G401.6 (cell line): ENCODE measurements around the gene TRIM64.
"Not testable (repeated sequence)": the region's sequence is repeated elsewhere in the genome, so short reads cannot be mapped to it uniquely, and the experiment has no call there.

Experiments
- FAIRE-seq: peaks from 2 replicates; lab custom pipeline; 2012; peaks lifted over from hg19 to GRCh38; lab: Jason Lieb, UNC

TRIM64 gene, protein sequence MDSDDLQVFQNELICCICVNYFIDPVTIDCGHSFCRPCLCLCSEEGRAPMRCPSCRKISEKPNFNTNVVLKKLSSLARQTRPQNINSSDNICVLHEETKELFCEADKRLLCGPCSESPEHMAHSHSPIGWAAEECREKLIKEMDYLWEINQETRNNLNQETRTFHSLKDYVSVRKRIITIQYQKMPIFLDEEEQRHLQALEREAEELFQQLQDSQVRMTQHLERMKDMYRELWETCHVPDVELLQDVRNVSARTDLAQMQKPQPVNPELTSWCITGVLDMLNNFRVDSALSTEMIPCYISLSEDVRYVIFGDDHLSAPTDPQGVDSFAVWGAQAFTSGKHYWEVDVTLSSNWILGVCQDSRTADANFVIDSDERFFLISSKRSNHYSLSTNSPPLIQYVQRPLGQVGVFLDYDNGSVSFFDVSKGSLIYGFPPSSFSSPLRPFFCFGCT

DNA sequence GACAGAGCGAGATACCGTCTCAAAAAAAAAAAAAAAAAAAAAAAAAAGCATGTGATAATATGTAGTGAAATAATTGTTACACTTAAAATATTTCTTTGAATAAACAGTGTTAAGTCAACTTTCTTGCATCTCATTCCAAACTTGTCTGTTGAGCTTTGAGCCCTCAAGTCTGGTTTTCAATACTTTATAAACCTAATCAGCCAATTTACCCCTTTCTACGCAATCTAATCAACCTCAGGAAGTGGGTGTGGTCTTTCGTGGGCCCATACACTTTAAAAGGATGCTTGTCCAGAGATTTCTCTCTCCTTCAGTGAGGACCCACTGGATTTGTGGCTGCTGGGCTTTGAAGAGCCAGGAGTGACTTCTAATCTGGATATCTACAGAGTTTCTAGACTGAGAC lies at the start of gene TRIM64:
TRIM64 (plus strand) TSS at position 301 of the 400 bp plus-strand sequence. CDS start 2,467 bp downstream, outside the sequence.
- not testable (repeated sequence) for FAIRE-seq

DNA sequence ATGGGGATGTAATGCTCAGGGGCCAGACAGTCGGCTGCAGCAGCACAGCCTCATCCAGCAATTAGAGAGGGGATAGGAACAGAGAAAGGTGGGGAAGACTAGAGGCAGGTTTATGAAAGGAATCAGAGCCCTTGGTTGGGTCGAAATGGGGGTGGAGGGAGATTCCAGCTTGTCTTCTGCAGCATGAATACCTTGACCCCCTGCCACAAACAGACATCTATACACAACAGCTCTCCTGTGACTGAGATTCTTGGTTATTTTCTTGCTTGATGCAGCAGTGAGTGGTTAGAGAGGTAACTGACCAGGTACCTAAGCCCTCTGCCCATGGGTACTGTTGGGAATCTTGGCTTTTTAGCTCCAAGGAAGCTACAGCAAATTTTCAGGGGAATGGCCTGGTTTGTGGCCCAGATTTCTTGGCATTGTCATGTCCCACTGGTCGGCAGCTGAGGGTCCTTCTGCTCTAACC lies 43.6 kb upstream of the TRIM64 start, which contains the start of gene TRIM49D1:
TRIM49D1 (minus strand) TSS at position 51 of the 466 bp plus-strand sequence. CDS start 4,535 bp downstream, outside the sequence.
- no peak for FAIRE-seq

DNA sequence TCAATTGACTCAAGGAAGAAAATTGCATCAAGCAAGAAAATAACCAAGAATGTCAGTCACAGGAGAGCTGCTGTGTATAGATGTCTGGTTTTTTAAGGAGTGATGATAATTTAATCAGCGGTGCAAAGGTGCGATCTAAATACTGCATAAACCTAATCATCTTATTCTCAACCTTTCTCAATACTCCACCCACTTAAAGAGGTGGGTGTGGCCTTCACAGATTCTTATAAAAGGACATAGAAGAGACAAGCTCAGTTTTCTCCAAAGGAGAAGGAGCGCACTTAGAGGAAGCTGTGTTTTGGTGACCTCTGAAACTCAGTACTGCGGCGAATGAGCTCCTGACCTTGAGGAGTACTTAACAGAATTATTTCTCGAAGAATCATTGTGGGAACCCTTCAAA lies 42.1 kb upstream of the TRIM64 start, which contains the start of gene TRIM49D2:
TRIM49D2 (plus strand) TSS at position 301 of the 400 bp plus-strand sequence. CDS start 2,698 bp downstream, outside the sequence.
- not testable (repeated sequence) for FAIRE-seq

DNA sequence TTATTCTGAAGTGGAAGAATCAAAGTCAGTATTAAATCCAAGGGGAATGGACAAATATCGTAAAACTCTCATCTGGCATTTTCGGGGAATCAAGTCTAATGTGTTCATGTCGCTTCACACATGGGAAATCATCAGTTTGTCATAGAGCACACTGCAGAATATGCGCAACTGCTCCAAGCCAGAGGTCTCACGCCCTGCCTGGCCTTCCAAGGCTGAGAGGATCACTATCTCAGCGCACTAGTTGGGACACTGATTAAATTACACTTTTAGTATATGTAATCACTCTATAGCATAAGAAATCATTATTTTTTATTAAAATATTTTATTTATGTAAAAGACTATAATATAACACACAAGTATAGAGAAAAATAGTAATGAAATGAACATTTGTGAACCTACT lies 5.0 kb upstream of the TRIM64 start:
- not testable (repeated sequence) for FAIRE-seq
